RPMI8226 (cell line): Measurements from ENCODE around the gene TLR3.

Experiments used
- DNase-seq: peaks from one replicate; pipeline ENCODE4 v3.0.0-alpha.2; 2015

Gene TLR3

GRCh38 chr4:186105647-186106321 is 36.8 kb downstream of the TLR3 start:
- DNase-seq: peak; percentile 44

- DNase-seq: no peak
Observed at GRCh38 chr4:186107947-186108346, 39.0 kb downstream of the TLR3 start.

GRCh38 chr4:186108391-186108790 is 39.4 kb downstream of the TLR3 start:
- DNase-seq: no peak

GRCh38 chr4:186109245-186109644 is 40.3 kb downstream of the TLR3 start:
- DNase-seq: no peak

- no peak for DNase-seq
Observed at GRCh38 chr4:186116697-186117096, 47.7 kb downstream of the TLR3 start.

- DNase-seq: no peak
Observed at GRCh38 chr4:186118582-186118981, 49.6 kb downstream of the TLR3 start.

GRCh38 chr4:186121057-186121456 is 52.1 kb downstream of the TLR3 start:
- no peak for DNase-seq

GRCh38 chr4:186128842-186129241 is 59.9 kb downstream of the TLR3 start:
- DNase-seq: no peak

GRCh38 chr4:186131935-186132334 is 63.0 kb downstream of the TLR3 start:
- no peak for DNase-seq

GRCh38 chr4:186132577-186133242 is 63.8 kb downstream of the TLR3 start:
- peak; percentile 21 for DNase-seq

GRCh38 chr4:186134257-186134656 is 65.3 kb downstream of the TLR3 start:
- no peak for DNase-seq

GRCh38 chr4:186134861-186135260 is 65.9 kb downstream of the TLR3 start:
- no peak for DNase-seq

- peak; percentile 11 for DNase-seq
Observed at GRCh38 chr4:186137196-186137794, 68.3 kb downstream of the TLR3 start.
